ENCODE data around the gene MAGIX.

- no peak for TF ChIP-seq CTCF (conservative IDR thresholded peaks at IDR 0.05; ENCODE audit: low read depth, low read length)
- no peak for TF ChIP-seq POLR2A (IDR thresholded peaks at IDR 0.05; ENCODE audit: low read depth, low read length)
- TF ChIP-seq BHLHE40 (IDR thresholded peaks at IDR 0.05; ENCODE audit: low read depth, low read length) = no peak
Measured at GRCh38 chrX:49187028-49187394, 24.5 kb downstream of the MAGIX start.
